ENCODE measurements around the gene CBY3. TPM values are rescaled to one million over a fixed set of nuclear protein-coding genes. Genes with fewer than 3 reads are reported as not detected.
"Not testable (repeated sequence)": the region's sequence is repeated elsewhere in the genome, so short reads cannot be mapped to it uniquely, and the experiment has no call there.

The CBY3 gene
- total RNA-seq, 2 donors from 2014 or later = not detected

DNA sequence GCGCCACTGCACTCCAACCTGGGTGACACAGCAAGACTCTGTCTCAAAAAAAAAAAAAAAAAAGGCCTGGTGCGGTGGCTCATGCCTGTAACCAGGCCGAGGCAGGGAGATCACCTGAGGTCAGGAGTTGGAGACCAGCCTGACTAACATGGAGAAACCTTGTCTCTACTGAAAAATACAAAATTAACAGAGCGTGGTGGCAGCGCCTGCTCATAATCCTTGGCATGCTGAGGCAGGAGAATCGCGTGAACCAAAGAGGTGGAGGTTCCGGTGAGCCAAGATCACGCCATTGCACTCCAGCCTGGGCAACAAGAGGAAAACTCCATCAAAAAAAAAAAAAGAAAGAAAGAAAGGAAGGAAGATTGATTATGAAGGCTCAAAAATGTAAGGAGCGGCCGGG is 41.5 kb downstream of the CBY3 start:
- not testable (repeated sequence) for H3K9me3 ChIP-seq (ENCODE audit: control insufficient read depth, low read length); H3K27ac ChIP-seq (ENCODE audit: low read depth, low read length); H3K9me3 Mint-ChIP-seq; H3K36me3 Mint-ChIP-seq (ENCODE audit: low read depth); H3K27ac Mint-ChIP-seq; DNase-seq; H3K27me3 Mint-ChIP-seq (ENCODE audit: insufficient read depth); H3K4me3 Mint-ChIP-seq; H3K9ac ChIP-seq (ENCODE audit: extremely low read depth, low read length, poor library complexity, severe bottlenecking); H3K4me1 Mint-ChIP-seq; H3K4me1 ChIP-seq (ENCODE audit: control insufficient read depth, insufficient read depth, low read length); H3K36me3 ChIP-seq (ENCODE audit: control insufficient read depth, insufficient read depth, low read length); H3K4me3 ChIP-seq (ENCODE audit: low read length); H3K27me3 ChIP-seq (ENCODE audit: control insufficient read depth, insufficient read depth, low read length, poor library complexity, severe bottlenecking)
- WGBS, 2 experiments (ENCODE audit: insufficient coverage in 1 of 2, insufficient read length in 1 of 2) = 87 to 94% methylated on average over 4 to 11 of the region's 11 CpGs

DNA sequence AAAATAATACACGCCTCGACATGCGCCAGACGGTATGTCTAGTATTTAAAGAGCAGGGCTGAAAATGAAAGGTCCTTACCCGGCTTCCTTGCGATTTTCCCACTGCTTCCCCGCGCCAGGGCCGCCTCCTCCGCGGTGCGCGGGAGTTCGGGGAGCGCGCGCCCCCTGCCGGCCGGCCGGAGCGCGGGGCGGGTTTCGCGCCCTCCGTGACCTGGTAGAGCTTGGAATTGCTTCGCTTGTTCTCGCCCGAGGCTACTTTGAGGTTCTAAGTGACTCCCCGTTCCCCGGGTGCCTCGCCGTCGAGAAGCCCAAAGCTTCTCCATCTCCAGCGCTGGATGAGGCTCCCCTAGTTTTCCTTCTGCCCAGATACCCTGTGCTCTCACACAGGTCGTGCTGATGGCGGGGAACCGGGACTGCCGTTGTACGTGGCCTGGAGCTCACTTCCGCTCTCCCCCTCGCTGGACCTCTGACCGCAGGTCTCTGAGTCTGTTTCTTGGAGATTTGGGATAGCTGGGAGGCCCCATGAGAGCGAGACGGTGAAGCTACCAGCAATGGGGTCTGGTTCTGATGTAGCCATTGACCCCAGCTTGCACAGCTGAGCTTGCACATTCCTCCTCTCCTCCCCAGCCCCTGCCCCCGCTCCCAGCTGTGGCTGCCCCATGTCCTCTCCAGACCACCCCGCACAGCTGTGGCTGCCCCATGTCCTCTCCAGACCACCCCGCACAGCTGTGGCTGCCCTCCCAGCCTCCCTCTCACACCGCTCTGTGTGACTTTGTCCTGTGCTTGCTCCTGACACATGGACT is 46.3 kb downstream of the CBY3 start:
- WGBS, 2 experiments (ENCODE audit: insufficient coverage in 1 of 2, insufficient read length in 1 of 2) = 20 to 44% methylated on average over 1 to 5 of the region's 49 CpGs
- H3K4me3 Mint-ChIP-seq; H3K36me3 ChIP-seq (ENCODE audit: control insufficient read depth, insufficient read depth, low read length); H3K36me3 Mint-ChIP-seq (ENCODE audit: low read depth); H3K27ac ChIP-seq (ENCODE audit: low read depth, low read length); H3K4me1 ChIP-seq (ENCODE audit: control insufficient read depth, insufficient read depth, low read length); H3K4me3 ChIP-seq (ENCODE audit: low read length); H3K9me3 Mint-ChIP-seq; DNase-seq; H3K9me3 ChIP-seq (ENCODE audit: control insufficient read depth, low read length); H3K27me3 Mint-ChIP-seq (ENCODE audit: insufficient read depth); H3K4me1 Mint-ChIP-seq; H3K9ac ChIP-seq (ENCODE audit: extremely low read depth, low read length, poor library complexity, severe bottlenecking); H3K27ac Mint-ChIP-seq; H3K27me3 ChIP-seq (ENCODE audit: control insufficient read depth, insufficient read depth, low read length, poor library complexity, severe bottlenecking): not testable (repeated sequence)

DNA sequence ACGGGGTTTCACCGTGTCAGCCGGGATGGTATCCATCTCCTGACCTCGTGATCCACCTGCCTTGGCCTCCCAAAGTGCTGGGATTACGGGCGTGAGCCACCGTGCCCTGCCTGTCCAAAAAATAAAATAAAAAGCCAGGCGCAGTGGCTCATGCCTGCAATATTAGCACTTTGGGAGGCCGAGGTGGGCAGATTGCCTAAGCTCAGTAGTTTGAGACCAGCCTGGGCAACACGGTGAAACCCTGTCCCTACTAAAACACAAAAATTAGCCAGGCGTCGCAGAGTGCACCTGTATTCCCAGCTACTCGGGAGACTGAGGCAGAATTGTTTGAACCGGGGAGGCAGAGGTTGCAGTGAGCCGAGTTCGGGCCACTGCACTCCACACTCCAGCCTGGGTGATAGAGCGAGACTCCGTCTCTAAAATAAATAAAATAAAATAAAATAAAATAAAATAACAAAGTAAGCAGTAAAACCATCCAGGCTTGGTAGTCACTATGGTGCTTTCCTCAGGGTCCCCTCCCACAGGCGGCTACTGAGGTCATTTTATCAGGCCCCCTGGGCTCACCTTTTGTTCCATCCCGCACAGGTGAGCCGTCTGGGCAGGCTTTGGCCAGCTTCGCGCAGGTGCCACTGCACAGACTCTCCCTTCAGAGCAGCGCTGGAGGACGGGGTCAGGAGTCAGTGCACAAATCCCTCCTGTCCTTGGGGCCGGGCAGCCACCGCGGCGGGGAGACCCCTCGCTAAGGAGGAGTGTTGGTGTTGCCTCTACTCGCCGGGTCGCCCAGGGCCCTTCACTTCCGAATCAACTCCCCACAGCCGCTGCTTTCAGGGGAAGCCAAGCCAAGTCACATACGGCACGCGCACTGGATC is 47.1 kb downstream of the CBY3 start:
- not testable (repeated sequence) for H3K9ac ChIP-seq (ENCODE audit: extremely low read depth, low read length, poor library complexity, severe bottlenecking); H3K27ac ChIP-seq (ENCODE audit: low read depth, low read length); H3K4me3 ChIP-seq (ENCODE audit: low read length); H3K36me3 Mint-ChIP-seq (ENCODE audit: low read depth); H3K9me3 ChIP-seq (ENCODE audit: control insufficient read depth, low read length); H3K4me3 Mint-ChIP-seq; H3K27me3 Mint-ChIP-seq (ENCODE audit: insufficient read depth); H3K4me1 Mint-ChIP-seq; DNase-seq; H3K27ac Mint-ChIP-seq; H3K36me3 ChIP-seq (ENCODE audit: control insufficient read depth, insufficient read depth, low read length); H3K9me3 Mint-ChIP-seq; H3K27me3 ChIP-seq (ENCODE audit: control insufficient read depth, insufficient read depth, low read length, poor library complexity, severe bottlenecking); H3K4me1 ChIP-seq (ENCODE audit: control insufficient read depth, insufficient read depth, low read length)
- 89 to 97% methylated on average over 9 to 16 of the region's 38 CpGs for WGBS, 2 experiments (ENCODE audit: insufficient coverage in 1 of 2, insufficient read length in 1 of 2)

Other genes with a start within 250 kb of the CBY3 start
- gene RUFY1, start 130.5 kb downstream of the CBY3 start, total RNA-seq = 10 to 100 TPM; 45.7 to 74.0 TPM
- 100 to 1,000 TPM; 801 to 885 TPM for gene HNRNPH1, start 57.4 kb downstream of the CBY3 start, total RNA-seq
- 100 to 1,000 TPM; 389 to 615 TPM for gene CANX, start 17.9 kb upstream of the CBY3 start, total RNA-seq
- gene MAML1, start 51.8 kb upstream of the CBY3 start, total RNA-seq = 10 to 100 TPM; 38.9 to 41.4 TPM
- 1 to 10 TPM; 5.7 to 6.3 TPM for gene LTC4S, start 113.0 kb upstream of the CBY3 start, total RNA-seq
- 100 to 1,000 TPM; 165 to 177 TPM for gene MGAT4B, start 125.8 kb upstream of the CBY3 start, total RNA-seq
- gene SQSTM1, start 139.9 kb upstream of the CBY3 start, total RNA-seq = 100 to 1,000 TPM; 134 to 172 TPM
- 10 to 100 TPM; 45.8 to 55.3 TPM for gene MRNIP, start 177.8 kb upstream of the CBY3 start, total RNA-seq
- 100 to 1,000 TPM; 118 to 127 TPM for gene TBC1D9B, start 226.9 kb upstream of the CBY3 start, total RNA-seq